TTC549 (cell line): ENCODE results near the gene UBE2E2.

Experiments used
- FAIRE-seq: peaks from 2 replicates; lab custom pipeline; 2012; peaks lifted over from hg19 to GRCh38; lab: Jason Lieb, UNC

Gene UBE2E2

DNA sequence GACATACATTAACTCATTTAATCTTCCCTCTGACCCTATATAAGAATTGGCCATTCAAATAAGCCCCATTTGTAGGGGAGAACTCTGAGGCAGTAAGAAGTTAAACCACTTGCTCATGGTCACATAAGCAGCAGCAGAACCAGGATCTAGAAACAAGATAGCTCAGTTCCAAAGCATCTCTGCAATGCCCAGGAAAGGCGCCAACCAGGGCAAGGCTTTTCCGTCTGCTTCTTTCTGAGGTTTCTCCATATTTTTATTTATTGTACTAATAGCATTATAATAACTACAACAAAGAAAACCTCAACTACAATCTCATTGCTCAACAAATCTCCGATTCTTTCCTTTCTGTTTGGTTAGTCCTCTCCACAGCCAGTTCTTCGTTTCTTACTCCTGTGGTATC lies 4.3 kb upstream of the UBE2E2 start:
- no peak for FAIRE-seq

DNA sequence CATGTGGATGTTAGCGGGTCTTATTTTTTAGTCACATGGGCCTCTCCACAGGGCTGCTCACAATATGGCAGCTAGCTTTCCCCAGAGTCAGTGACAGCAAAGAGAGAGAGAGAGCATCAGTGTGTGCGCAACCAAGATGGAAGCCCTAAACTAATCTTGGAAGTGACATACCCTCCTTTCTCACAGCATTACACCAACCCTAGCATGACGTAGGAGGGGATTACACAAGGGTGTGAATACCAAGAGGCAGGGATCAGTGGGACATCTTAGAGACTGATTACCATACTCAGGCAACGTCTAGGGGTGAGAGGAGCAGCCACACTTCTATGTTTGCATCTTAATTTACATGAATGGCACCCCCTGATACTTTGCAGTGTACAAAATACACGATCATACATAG lies 3.5 kb upstream of the UBE2E2 start:
- no peak for FAIRE-seq

DNA sequence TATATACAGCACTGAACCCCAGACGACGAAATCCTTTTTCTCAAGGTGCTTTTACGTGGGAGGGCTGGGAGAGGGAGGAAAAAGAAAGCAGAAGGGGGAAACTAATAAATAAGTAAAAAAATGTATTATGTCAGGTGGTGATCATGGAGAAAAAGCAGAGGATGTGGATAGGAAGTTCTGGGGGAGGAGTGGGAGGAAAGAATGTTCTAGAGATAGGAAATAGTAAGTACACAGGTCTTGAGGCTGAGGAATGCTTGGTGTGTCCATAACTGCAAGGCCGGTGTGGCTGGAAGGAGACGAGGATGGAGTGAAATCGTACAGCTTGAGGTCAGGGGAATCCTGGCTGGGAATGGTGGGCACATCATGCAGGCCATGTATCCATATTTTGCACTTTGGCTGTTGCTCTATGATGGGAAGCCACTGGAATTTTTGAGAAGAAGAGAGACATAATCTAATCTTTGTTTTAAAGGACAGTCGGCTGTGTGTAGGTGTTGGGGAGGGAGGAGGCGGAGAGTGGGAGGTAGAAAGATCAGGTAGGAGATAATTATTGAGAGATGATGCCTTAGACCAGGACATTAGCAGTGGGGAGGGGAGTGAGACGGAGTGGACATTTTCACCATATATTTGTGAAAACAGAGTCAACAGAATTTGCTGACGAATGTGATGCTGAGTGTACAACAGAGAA lies 1.8 kb upstream of the UBE2E2 start:
- FAIRE-seq = no peak

DNA sequence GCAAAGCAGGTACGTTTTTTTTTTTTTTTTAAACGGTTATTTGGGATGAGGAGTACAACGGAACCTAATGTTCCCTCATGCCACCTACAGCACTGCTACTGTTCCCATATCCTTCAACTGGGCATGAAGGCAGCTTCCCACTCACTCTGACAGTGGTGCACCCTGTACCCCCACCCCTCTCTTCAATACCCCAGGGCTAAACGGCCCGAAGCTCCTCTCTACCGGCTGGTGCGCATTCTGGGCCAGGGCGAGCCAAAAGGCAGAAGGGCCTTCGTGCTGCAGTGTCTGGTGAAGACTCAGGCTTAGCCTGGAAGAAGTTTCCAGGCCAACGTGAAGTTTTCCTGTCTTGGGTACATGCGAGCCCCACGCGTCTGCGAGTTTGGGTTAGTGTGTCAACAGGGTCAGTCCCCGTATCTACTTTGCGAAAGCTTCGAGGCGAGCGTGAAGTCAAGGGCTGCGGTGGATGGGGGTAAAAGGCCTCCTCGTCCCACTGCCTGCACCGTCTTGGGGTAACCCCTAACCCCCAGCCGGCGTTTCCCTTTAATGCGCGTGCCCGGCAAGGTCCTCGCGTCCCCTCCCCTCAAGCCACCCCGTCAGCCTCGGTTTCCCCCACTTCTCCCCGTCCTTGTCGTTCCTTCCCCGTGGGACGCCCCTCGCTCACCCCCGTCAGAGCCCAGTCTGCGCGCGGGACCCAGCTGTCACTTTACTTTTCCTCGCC lies 765 bp upstream of the UBE2E2 start:
- FAIRE-seq = no peak

DNA sequence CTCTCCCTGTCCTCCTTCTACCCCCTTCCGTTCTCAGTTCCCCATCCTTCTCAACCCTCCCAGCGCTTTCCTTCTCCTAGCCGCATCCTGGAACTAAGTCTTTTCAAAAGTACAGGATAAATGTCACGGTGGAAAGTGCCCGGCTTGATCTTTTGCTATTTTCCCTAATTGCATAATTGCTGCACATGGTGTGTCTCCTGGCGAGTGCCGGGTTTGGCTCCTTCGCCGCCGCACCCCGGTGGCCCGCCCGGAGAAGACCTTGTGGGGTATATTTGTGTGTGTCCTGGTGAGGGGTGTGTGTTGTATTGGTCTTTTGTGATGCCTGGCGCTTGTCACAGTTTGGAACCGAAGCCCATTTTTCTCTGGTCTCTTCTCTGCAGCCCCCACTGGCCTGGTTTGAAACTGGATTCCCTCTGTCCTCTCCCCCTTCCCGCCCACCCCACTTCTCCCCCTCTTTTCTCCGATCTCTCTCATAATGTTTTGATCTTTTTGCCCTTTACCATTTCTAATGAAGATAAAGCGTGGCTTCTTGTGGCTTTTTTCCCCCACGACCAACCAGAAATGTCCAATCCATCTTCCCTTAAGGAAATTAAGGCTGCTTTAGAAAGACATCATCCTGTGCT lies 692 bp downstream of the UBE2E2 start:
- FAIRE-seq = no peak

DNA sequence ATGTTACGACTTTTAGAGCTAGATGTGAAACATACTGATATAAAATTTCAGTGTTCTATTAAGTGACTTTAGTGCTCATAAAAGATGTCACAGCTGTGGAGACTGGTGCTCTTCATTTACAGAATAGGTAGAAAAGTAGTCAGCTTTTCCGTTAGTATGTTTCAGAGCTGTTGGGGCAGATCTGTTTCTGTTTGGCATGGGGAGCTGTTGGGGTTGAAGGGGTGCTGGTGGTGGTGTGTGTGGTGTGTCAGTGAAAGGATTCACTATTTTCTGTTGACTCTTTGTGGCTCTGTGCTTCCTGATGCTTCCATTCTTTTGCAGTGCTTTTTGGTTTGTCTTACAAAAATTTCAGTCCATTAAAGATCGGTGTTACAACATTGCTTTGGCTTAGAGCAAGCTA lies 3.2 kb downstream of the UBE2E2 start:
- no peak for FAIRE-seq

DNA sequence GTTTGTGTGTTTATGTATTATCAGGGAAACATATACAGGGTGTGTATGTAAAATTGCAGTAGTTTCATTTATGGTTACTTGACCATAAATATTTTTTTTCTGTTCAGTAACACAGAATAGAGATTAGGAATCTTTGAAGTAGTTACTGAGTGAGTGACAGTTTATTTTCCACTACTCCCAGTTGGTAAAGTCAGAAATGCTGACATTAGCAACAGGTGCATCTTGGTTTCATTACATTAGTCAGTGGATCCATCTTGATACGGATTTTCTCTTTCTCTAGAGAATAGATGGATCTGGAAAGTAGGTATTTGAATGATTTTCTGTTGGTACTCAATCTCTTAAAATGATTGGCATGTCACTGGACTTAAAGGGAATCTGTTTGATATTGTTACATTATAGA lies 6.0 kb downstream of the UBE2E2 start:
- FAIRE-seq = no peak

DNA sequence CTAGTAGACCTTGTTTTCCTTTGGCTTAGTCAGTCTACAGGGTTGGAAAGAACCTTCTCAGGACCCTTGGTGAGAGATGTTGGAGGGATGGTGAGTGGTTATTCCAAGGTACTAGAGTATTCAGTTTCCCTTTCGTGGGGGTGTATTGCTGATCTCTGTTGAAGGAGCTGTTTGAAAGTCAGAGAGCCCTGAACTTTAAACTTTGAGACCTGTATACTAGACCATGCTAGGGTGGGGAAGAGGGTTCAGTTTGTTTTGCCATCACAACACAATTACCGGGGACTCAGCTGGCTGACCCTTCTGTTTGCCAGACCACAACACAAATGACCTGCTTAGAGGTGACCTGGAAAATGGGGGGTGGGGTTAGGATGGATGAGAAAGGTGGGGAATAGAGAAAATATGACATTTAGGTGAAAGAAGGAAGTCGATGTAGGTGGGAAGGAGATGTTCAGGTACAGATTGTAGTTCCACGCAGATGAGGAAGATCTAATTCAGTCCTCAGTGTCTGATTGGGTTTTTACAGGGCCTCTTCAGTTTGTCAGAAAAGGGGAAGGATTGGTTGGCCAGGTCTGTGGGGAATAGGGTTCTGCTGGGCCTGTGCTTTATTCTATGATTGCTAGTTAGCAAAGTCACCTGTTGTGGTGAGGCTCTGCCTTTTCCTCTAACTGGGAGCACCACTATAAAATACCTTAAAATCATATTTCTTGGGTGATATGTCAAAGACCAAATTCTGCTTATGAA lies 6.8 kb downstream of the UBE2E2 start:
- no peak for FAIRE-seq

DNA sequence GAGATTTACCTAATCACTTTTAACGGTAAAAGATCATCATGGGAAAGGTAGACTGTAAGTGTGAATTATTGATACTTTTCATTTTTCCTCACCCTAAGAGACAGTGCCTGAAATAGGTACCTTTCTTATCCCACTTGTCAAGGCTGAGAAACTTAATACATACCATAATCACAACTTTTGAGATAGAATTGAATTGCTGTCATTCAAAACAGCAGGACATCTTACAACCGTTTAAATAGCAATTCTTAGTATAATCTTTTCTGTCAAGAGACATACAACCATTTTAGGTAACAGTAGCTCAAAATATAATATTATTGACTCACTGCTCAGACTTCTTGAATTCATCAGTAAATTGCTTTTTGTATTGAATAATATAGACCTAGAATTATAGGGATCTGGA lies 10.7 kb downstream of the UBE2E2 start:
- no peak for FAIRE-seq

DNA sequence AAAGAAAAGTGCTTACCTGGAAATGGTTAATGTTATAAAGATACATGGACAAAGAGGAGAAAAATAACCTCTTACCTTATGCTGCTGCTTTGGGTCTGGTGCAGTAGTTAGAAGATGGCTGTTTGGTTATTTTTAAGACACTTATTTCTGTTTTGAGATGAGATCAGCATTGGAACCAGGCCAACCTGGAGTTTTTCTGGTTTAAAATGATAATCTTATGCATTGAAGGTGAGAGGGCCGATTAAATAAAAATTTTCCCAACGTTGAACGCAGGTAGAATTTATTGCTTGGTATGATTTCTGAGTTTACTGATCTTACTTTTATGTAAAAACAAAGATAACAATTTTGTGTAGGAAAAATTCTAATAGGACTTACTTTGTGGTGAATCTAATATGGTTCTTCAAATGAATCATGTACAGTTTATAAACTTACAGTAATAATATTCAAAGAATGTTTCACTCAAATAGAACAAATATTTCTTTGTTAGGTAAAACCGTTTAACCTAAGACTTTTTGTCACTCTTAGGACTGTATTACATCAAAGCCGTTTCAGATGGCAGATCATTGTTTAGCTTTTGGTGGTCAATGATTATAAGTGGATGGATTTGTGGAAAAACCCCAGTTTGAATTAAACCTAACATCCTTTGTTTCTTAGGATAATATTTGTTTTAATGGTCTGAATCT lies 14.9 kb downstream of the UBE2E2 start:
- no peak for FAIRE-seq

DNA sequence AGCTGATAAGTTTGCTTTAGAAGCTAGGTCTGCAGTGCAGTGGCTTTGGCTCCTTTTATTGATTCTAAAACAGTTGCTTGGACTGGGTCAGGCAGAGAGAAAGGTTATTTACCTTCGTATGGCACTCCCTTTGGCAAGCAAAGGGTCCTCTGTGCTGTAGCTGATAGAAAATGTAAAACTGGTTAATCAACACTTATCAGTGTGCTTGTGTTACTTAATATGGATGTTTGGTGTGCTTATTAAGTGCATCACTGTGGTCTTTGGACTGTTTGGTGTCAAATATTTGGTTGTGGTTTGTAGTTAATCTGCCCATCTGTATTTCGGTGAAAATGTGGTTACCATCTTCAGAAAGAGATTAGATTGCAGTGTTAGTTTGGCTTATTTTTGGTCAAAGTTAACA lies 16.0 kb downstream of the UBE2E2 start:
- FAIRE-seq = no peak

DNA sequence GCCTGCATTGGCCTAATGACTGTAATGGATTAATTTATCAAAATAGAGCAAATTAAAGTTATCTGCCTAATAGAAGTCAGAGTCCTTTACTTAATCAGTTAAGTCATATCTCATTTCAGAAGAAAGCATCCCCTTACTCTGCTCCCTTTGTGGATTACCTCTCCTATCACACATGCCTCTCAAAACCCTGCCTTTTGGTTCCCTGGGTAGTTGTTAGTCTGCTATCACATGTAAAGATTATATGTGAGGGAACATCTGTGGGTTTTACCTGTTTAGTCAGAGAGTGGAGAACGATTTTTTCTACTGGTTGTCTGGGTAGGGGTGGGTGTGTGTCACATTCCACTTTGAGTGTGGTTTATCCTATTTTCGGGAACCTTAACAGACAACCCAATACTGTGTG lies 16.4 kb downstream of the UBE2E2 start:
- no peak for FAIRE-seq

DNA sequence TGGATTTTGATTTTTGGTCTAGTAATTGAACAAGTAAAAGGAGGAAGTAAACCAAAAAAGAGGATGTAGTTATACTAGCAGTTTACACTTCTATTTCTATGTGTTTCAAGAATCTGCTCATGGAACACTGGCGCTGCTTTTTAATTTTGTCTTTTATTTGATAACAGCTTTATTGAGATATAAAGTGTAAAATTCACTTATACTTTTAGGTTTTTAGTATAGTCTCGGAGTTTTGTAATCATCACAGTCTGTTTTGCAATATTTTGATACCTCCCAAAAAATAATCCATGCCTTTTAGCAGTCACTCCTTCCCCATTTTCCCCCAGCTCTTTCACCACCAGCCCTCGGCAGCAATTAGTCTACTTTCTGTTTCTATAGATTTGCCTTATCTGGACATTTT lies 18.0 kb downstream of the UBE2E2 start:
- no peak for FAIRE-seq

DNA sequence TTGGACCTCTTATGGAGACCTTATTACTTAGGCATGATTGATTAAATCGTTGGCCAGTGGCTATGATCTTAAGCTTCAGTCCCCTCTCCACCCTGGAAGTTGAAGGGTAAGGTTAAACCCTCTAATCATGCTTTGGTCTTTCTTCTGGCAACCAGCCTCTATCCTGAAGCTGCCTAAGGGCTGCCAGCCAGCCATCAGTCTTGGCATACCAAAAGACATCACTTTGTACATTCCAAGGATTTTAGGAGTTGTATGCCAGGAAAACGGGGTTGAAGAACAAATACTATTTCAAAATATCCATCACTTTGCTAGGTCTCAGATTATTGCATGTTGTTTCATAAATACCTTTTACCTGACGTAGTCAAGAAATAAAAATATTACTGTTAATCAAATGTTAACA lies 28.9 kb downstream of the UBE2E2 start:
- no peak for FAIRE-seq

DNA sequence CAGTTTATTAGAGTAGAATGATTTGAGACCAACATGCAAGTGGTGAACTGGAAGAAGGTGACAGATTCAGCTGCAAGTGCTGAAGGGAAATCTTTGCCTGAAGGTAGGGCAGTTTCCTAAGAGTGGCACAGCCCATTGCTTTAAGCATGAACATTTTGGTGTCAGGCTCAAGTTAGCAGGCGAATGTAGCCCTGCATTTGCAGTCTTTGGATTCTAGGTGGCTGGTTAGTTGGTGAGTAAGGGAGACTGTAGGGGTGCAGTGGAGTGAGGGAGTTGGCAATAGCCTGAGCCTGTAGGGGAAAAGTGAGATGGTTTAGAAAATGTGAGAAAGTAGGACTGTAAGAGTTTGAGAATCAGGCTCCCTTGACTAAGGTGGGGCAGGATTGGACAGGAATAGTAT lies 29.7 kb downstream of the UBE2E2 start:
- no peak for FAIRE-seq

DNA sequence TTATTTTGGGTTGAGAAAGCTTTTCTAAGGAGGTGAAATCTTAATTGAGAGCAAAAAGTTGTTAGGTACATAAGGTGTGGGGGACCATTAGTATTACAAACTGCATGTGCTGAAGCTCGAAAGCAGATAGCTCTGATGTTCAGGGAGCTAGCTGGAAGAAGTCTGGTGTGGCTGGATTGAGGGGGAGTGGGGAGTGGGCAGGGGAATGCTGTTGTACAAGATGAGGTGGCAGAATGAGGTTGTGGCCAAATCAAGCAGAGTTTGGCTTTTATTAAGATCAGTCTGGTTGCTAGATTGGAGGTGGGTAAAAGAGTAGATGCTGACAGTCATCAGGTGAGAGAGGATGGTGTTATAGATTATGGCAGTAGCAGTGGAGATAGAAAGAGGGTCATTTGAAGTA lies 32.1 kb downstream of the UBE2E2 start:
- no peak for FAIRE-seq

DNA sequence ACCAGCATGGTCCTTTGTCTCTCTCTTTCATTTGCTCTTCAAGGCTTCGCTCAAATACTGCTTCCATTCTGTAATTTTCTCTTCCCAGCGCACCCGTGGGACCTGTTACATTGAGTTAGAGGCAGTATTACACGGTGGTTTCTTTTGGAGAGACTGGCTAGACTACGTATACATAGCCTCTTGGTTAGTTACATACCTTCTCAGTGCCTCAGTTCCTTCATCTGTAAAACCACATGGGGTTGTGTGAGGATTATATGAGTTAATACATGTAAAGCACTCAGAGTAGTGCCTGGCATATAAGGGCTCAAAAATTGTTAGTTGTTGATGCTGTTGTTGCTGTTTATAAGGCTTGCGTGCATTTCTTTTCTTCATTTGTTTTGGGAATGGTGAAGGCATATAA lies 33.8 kb downstream of the UBE2E2 start:
- no peak for FAIRE-seq

DNA sequence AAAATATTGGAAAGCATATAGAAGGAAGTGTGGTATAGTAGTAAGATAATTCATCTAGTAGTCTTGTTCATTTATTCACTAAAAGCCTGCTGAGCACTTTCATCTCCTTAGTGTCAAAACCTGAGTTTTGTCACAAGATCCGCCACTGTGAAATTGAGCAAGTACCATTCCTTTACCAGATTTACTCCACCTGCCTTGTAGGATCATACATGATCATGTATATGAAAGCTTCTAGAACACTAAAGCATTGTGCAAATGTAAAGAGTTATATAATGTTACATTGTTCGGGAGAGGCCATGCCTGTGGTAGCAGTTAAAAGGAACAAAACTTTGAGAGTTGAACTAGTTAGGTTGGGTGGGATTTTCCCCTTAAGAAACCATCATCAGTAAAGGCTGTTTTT lies 35.0 kb downstream of the UBE2E2 start:
- no peak for FAIRE-seq

DNA sequence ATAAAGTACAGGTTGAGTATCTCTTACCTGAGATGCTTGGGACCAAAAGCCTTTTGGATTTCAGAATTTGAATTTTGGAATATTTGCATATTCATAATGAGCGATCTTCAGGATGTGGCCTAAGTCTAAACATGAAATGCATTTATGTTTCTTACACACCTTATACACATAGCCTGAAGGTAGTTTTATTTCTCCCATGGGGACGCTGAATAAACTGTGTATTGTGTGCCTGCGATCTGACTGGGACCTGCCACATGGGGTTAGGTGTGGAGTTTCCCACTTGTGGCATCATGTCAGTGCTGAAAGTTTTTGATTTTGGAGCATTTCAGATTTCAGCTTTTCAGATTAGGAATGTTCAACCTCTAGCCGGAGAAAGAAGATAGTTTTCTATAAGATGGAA lies 35.5 kb downstream of the UBE2E2 start:
- no peak for FAIRE-seq

DNA sequence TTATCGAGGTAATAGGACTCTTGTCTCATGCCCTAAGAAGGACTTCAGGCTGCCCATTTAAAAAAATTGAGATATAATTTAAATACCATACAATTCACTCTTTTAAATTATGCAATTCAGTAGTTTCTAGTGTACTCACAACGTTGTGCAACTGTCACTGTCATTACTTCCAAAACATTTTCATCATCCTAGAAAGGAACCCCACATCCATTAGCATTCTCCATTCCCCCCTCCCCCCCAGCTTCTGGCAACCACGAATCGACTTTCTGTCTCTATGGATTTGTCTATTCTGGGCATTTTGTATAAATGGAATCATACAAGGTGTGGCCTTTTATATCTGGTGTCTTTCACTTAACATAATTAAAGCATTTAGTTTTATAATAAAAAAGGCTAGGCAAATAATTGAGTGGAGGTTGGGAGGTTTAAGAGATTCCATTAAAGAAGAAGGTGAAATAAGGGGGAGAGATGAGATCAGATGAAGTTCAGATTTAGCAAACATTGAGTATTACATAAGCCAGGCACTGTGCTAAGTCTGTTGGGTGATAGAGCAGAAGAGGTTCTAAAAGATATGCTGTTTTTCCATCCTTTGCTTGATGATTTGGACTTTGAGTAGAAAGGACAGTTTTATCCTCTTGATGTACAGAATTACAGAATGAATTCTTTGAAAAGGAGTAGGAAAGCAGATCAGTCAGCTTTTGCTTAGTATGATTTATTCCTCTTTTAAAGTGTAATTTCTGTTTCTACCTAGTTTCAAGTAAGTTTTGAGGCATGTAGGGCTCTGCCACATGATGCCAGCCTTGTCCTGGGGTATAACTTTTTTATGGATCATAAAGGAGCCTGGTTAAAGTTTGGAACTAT lies 36.3 kb downstream of the UBE2E2 start:
- no peak for FAIRE-seq

DNA sequence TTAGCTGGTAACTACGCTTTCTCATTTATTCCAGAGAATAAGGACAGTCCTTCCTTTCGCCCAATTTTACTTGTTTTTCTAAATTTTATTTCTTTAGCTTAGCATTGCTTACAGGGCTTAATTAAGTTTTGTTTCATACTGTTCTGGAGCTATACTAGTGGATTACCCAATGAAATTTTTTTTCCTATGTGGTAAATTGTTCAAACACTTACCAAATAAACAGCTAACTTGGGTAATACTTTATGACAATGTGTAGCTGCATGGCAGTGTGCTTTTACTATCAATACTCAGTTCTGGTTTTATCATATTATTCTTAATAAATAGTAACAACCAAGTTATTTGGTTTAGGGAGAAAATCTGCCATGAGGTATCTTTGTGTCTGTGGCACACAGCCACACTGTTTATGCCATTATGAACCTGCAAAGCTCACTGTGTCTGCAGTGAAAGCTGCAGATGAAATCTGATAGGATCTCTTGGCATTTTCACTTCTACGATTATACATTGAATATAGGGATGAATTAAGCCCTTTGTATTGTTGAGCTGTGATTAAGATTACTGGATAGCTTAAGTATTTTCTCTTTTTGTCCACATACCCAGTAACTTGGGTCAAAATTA lies 37.2 kb downstream of the UBE2E2 start:
- no peak for FAIRE-seq
